H1 (cell line): ENCODE results near the gene FUBP3. TPM values are rescaled to one million over a fixed set of nuclear protein-coding genes. Genes with fewer than 3 reads are reported as not detected.

Experiments
- CTCF ChIA-PET: fragments of 300-600 bp; sonication (Branson Sonifier 250); formaldehyde crosslinking; loops from one replicate; lab custom pipeline; 2021; ENCODE audit not compliant: partially characterized antibody; lab: Charles Lee
- POLR2A ChIA-PET: fragments of 300-600 bp; sonication (Branson Sonifier 250); formaldehyde crosslinking; loops from one replicate; lab custom pipeline; 2021; ENCODE audit warnings: inconsistent platforms; ENCODE audit not compliant: partially characterized antibody; lab: Charles Lee
- DNase-seq, 2 experiments: peaks; one replicate each; pipeline versions ENCODE4 v3.0.0 to v3.0.0-alpha.2; 2010 to 2022; ENCODE audit warnings: low spot score in 2 of 2, low read depth in 1 of 2, mixed read lengths in 1 of 2
- FAIRE-seq: peaks from 2 replicates; lab custom pipeline; 2011; peaks lifted over from hg19 to GRCh38; lab: Jason Lieb, UNC
- H2AFZ ChIP-seq: 2 replicates; pipeline ENCODE4 v1.8.1; 2012; ENCODE audit warnings: low read length, inconsistent platforms
- H2AK5ac ChIP-seq: 2 replicates; pipeline ENCODE4 v1.6.1; 2013; ENCODE audit warnings: low read depth, low read length
- H2BK120ac ChIP-seq: replicated peaks from 2 replicates; pipeline ENCODE3; 2013; ENCODE audit warnings: low read depth, low read length, inconsistent platforms
- H2BK12ac ChIP-seq: 2 replicates; pipeline ENCODE4 v1.6.1; 2013; ENCODE audit warnings: low read depth, low read length
- H2BK15ac ChIP-seq: 2 replicates; pipeline ENCODE4 v1.6.1; 2013; ENCODE audit warnings: low read length
- H2BK20ac ChIP-seq: 2 replicates; pipeline ENCODE4 v1.6.1; 2013; ENCODE audit warnings: low read length
- H2BK5ac ChIP-seq: 2 replicates; pipeline ENCODE4 v1.6.1; 2013; ENCODE audit warnings: low read depth, low read length
- H3K14ac ChIP-seq: 2 replicates; pipeline ENCODE4 v1.6.1; 2013; ENCODE audit warnings: inconsistent platforms; ENCODE audit not compliant: insufficient read length
- H3K18ac ChIP-seq: 2 replicates; pipeline ENCODE4 v1.6.1; 2013; ENCODE audit warnings: low read length; ENCODE audit errors: extremely low read depth
- H3K23ac ChIP-seq: 2 replicates; pipeline ENCODE4 v1.6.1; 2013; ENCODE audit warnings: inconsistent platforms; ENCODE audit not compliant: insufficient read length
- H3K23me2 ChIP-seq: 2 replicates; pipeline ENCODE4 v1.6.1; 2013; ENCODE audit warnings: low read depth, low read length
- H3K27ac ChIP-seq: 2 replicates; pipeline ENCODE4 v1.6.1; 2011; ENCODE audit warnings: low read depth, low read length, inconsistent platforms
- H3K27me3 ChIP-seq, 4 experiments: replicated peaks in 1 of 4; 1 replicate in 1 of 4; 2 replicates in 3 of 4; pipeline versions ENCODE4 v1.6.1 to v1.8.1; 2011 to 2013; ENCODE audit warnings: low read length in 3 of 4, mild to moderate bottlenecking in 3 of 4, inconsistent platforms in 2 of 4, mixed read lengths in 2 of 4, moderate library complexity in 1 of 4; ENCODE audit not compliant: control insufficient read depth in 3 of 4, insufficient read depth in 3 of 4; ENCODE audit errors: extremely low read depth in 1 of 4
- H3K36me3 ChIP-seq, 4 experiments: 2 replicates each; pipeline versions ENCODE4 v1.6.1 to v1.8.1; 2011 to 2013; ENCODE audit warnings: mild to moderate bottlenecking in 4 of 4, low read length in 3 of 4, moderate library complexity in 2 of 4, control low read depth in 1 of 4, inconsistent platforms in 1 of 4; ENCODE audit not compliant: insufficient read depth in 4 of 4, control insufficient read depth in 2 of 4
- H3K4ac ChIP-seq: replicated peaks from 2 replicates; pipeline ENCODE3; 2013; ENCODE audit warnings: low read length, low read depth, mixed read lengths, inconsistent platforms; ENCODE audit not compliant: insufficient read length
- H3K4me1 ChIP-seq, 4 experiments: replicated peaks in 1 of 4; 1 replicate in 1 of 4; 2 replicates in 3 of 4; pipeline versions ENCODE4 v1.6.1 to v1.8.1; 2011 to 2013; ENCODE audit warnings: low read length in 3 of 4, inconsistent platforms in 2 of 4, mixed read lengths in 1 of 4; ENCODE audit not compliant: insufficient read depth in 4 of 4, control insufficient read depth in 3 of 4
- H3K4me2 ChIP-seq, 2 experiments: 2 replicates each; pipeline versions ENCODE4 v1.6.1 to v1.8.1; 2011 to 2013; ENCODE audit warnings: low read depth in 2 of 2, low read length in 2 of 2, control low read depth in 1 of 2, inconsistent platforms in 1 of 2, mild to moderate bottlenecking in 1 of 2; ENCODE audit not compliant: insufficient read depth in 1 of 2
- H3K4me3 ChIP-seq, 4 experiments: fragments of 200-600, 300-600 bp in 1 of 4; sonication (generic), shearing (Covaris generic), sonication (Bioruptor Twin) in 1 of 4; 2 replicates each; pipeline versions ENCODE4 v1.5.1 to v1.8.1; 2011 to 2016; ENCODE audit warnings: low read length in 4 of 4, low read depth in 3 of 4, control low read depth in 2 of 4, inconsistent platforms in 2 of 4, mild to moderate bottlenecking in 2 of 4, mixed read lengths in 1 of 4, moderate library complexity in 1 of 4; ENCODE audit not compliant: insufficient read depth in 2 of 4; ENCODE audit errors: extremely low read depth in 1 of 4
- H3K56ac ChIP-seq: replicated peaks from 2 replicates; pipeline ENCODE3; 2013; ENCODE audit warnings: low read depth, mild to moderate bottlenecking, mixed read lengths, low read length, inconsistent platforms; ENCODE audit not compliant: insufficient read length
- H3K79me1 ChIP-seq: 2 replicates; pipeline ENCODE4 v1.6.1; 2013; ENCODE audit warnings: low read depth, low read length, control low read depth
- H3K79me2 ChIP-seq, 2 experiments: 2 replicates each; pipeline versions ENCODE4 v1.6.1 to v1.8.1; 2012 to 2013; ENCODE audit warnings: low read length in 2 of 2, mild to moderate bottlenecking in 2 of 2, inconsistent platforms in 1 of 2; ENCODE audit not compliant: insufficient read depth in 2 of 2, control insufficient read depth in 1 of 2
- H3K9ac ChIP-seq, 4 experiments: replicated peaks in 1 of 4; 1 replicate in 1 of 4; 2 replicates in 3 of 4; pipeline versions ENCODE4 v1.6.1 to v1.8.1; 2011 to 2013; ENCODE audit warnings: low read depth in 3 of 4, low read length in 3 of 4, control low read depth in 2 of 4, mild to moderate bottlenecking in 2 of 4, moderate library complexity in 2 of 4, inconsistent platforms in 1 of 4; ENCODE audit errors: extremely low read depth in 1 of 4
- H3K9me3 ChIP-seq, 2 experiments: 2 replicates each; pipeline versions ENCODE4 v1.6.1 to v1.8.1; 2012 to 2013; ENCODE audit warnings: mild to moderate bottlenecking in 2 of 2, moderate library complexity in 2 of 2, control low read depth in 1 of 2, inconsistent platforms in 1 of 2, low read depth in 1 of 2, low read length in 1 of 2, mixed read lengths in 1 of 2; ENCODE audit not compliant: insufficient read depth in 2 of 2
- H4K20me1 ChIP-seq, 2 experiments: replicated peaks in 1 of 2; 2 replicates each; pipeline versions ENCODE3 to v1.8.1; 2011 to 2013; ENCODE audit warnings: inconsistent platforms in 2 of 2, low read length in 2 of 2, mild to moderate bottlenecking in 1 of 2; ENCODE audit not compliant: insufficient read depth in 2 of 2, control insufficient read depth in 1 of 2
- H4K5ac ChIP-seq: 2 replicates; pipeline ENCODE4 v1.6.1; 2013; ENCODE audit warnings: low read length, low read depth, mixed read lengths, inconsistent platforms; ENCODE audit not compliant: insufficient read length
- H4K8ac ChIP-seq: 2 replicates; pipeline ENCODE4 v1.8.0; 2013; ENCODE audit warnings: mild to moderate bottlenecking, moderate library complexity, low read length, inconsistent platforms; ENCODE audit not compliant: insufficient read depth; ENCODE audit errors: extremely low read depth
- H4K91ac ChIP-seq: replicated peaks from 2 replicates; pipeline ENCODE3; 2013; ENCODE audit warnings: low read length, mixed read lengths, inconsistent platforms; ENCODE audit not compliant: insufficient read length
- CREB1 ChIP-seq: IDR thresholded peaks from 2 replicates; pipeline ENCODE4 v1.6.1; 2012; ENCODE audit warnings: inconsistent platforms
- JUND ChIP-seq: IDR thresholded peaks from 2 replicates; pipeline ENCODE4 v1.6.1; 2011; ENCODE audit warnings: mild to moderate bottlenecking, improper control_type of control experiment, low read length
- POLR2AphosphoS5 ChIP-seq: IDR thresholded peaks from 2 replicates; pipeline ENCODE4 v1.6.1; 2011; ENCODE audit warnings: low read depth, low read length
- RBBP5 ChIP-seq: IDR thresholded peaks from 2 replicates; pipeline ENCODE4 v1.7.1; 2012; ENCODE audit warnings: low read depth, mild to moderate bottlenecking, inconsistent platforms, low read length, moderate library complexity, borderline replicate concordance
- SP2 ChIP-seq: IDR thresholded peaks from 2 replicates; pipeline ENCODE4 v1.6.1; 2012; ENCODE audit warnings: mild to moderate bottlenecking, low read length, inconsistent platforms
- SP4 ChIP-seq: IDR thresholded peaks from 2 replicates; pipeline ENCODE4 v1.6.1; 2012; ENCODE audit warnings: low read length, inconsistent platforms
- TBP ChIP-seq: IDR thresholded peaks from 2 replicates; pipeline ENCODE4 v1.6.1; 2011; ENCODE audit warnings: low read depth, low read length, improper control_type of control experiment
- WGBS, 2 experiments: shearing (Covaris generic) in 1 of 2; methylation state at CpG; one replicate each; pipeline versions ENCODE4 v1.1.6 to v1.1.7; 2013 to 2015; ENCODE audit warnings: low lambda C conversion rate in 2 of 2, mixed read lengths in 2 of 2, inconsistent platforms in 1 of 2, low coverage in 1 of 2, missing lambda C conversion rate in 1 of 2; ENCODE audit not compliant: insufficient replicate concordance in 2 of 2, insufficient coverage in 1 of 2, insufficient read length in 1 of 2; ENCODE audit errors: extremely low coverage in 1 of 2, missing lambda C conversion rate in 1 of 2; 5-methylcytosine and 5-hydroxymethylcytosine counted together
- polyA plus RNA-seq, 7 experiments: library from polyadenylated mRNA; depleted of rRNA in 3 of 7; stranded (reverse) in 5 of 7; unstranded in 2 of 7; fragments of >200 nt in 5 of 7; fragments of 200-250 nt in 2 of 7; gene quantifications; 1 replicate in 5 of 7; 2 replicates in 1 of 7; 4 replicates in 1 of 7; pipeline versions ENCODE4 v1.2.1 to v1.2.3, GENCODE V29; 2011 to 2013; ENCODE audit warnings: missing spikeins in 2 of 7, mixed read lengths in 2 of 7
- total RNA-seq: library from RNA; stranded (reverse); fragmentation: NEBNext Ultra II Directional; extraction: Animal tissue kit (Norgen Biotek cat#: 25700); gene quantifications from 2 replicates; pipeline ENCODE4 v1.2.1, GENCODE V29; 2021

Gene FUBP3
- total and polyA plus RNA-seq, 2 of the 8 experiments (the other 6 are each of a cell fraction or from before 2014, with no cell fraction given): 23.7 to 76.4 TPM

- H3K23me2 ChIP-seq: no peaks in the 10 kb centered on the region
- no peak overlapping the region for H3K9ac ChIP-seq
- TF ChIP-seq POLR2AphosphoS5: no peak
- no peak for TF ChIP-seq JUND
- TF ChIP-seq RBBP5: no peak
- TF ChIP-seq TBP: no peak
- TF ChIP-seq SP4: no peak
- no peak for TF ChIP-seq SP2
- no peak for TF ChIP-seq CREB1
- H3K18ac ChIP-seq: no peak overlapping the region
- H3K4ac ChIP-seq: no peak overlapping the region
- no peak overlapping the region for H2BK5ac ChIP-seq
- H3K4me1 ChIP-seq: no peaks in the 10 kb centered on the region
- H3K36me3 ChIP-seq: peaks cover 6 to 31% (median 15%) of the 10 kb centered on the region in 4 experiments
- ChIA-PET CTCF (interaction anchor here (0.8 to 1.4 kb wide), 6 partner anchors 9 to 109 kb away, joined by 3 to 6 read pairs (median 4); no protein-coding TSS in a partner anchor), POLR2A (interaction anchor here (0.7 to 2.0 kb wide), 5 partner anchors 9 to 92 kb away, joined by 3 to 9 read pairs (median 3); no protein-coding TSS in a partner anchor)
- no peak overlapping the region for H4K8ac ChIP-seq
- H4K20me1 ChIP-seq: peaks cover 6 to 10% of the 10 kb centered on the region in 2 experiments
- H2AK5ac ChIP-seq: no peak overlapping the region
- H2BK15ac ChIP-seq: no peak overlapping the region
- no peak overlapping the region for H2AFZ ChIP-seq
- no peak for FAIRE-seq
- H3K4me2 ChIP-seq: no peak overlapping the region
- H3K79me2 ChIP-seq: peaks cover 5 to 61% of the 10 kb centered on the region in 2 experiments; a peak in 3 of 4 replicates
- DNase-seq: no peak
- no peak overlapping the region for H2BK20ac ChIP-seq
- H3K9me3 ChIP-seq: no peaks in the 10 kb centered on the region
- no peak overlapping the region for H2BK12ac ChIP-seq
- no peak overlapping the region for H3K56ac ChIP-seq
- no peaks in the 10 kb centered on the region for H3K27me3 ChIP-seq
- no peak overlapping the region for H4K91ac ChIP-seq
- no peak overlapping the region for H3K14ac ChIP-seq
- H3K27ac ChIP-seq: no peak overlapping the region
- H3K23ac ChIP-seq: no peak overlapping the region
- H4K5ac ChIP-seq: no peak overlapping the region
- WGBS, 2 experiments: 98% methylated on average over 2 of the region's 2 CpGs; no CpG with 5 or more reads in 1 of the 2 experiments
- no peak overlapping the region for H2BK120ac ChIP-seq
- H3K4me3 ChIP-seq: no peak overlapping the region
- peaks cover 14% of the 10 kb centered on the region for H3K79me1 ChIP-seq
Measured at GRCh38 chr9:130593020-130593419, 13.6 kb downstream of the FUBP3 start.
